Upper lobe of left lung (tissue), 6 donors: ENCODE data around the gene EMD. TPM values are rescaled to one million over a fixed set of nuclear protein-coding genes. Genes with fewer than 3 reads are reported as not detected.
"Not testable (repeated sequence)": the region's sequence is repeated elsewhere in the genome, so short reads cannot be mapped to it uniquely, and the experiment has no call there.

ENCODE experiments used
- ATAC-seq, 2 donors: fragments of 200-7000 bp; cut with Tn5 transposase; one replicate each; pipeline ENCODE4 v1.9.1; 2022; ENCODE audit warnings: mild to moderate bottlenecking in 2 of 2, moderate library complexity in 2 of 2; ENCODE audit not compliant: low FRiP score in 2 of 2
- DNase-seq, 2 donors: peaks; one replicate each; pipeline ENCODE4 v3.0.0-alpha.2; 2019 to 2020
- H3K27ac ChIP-seq, 4 donors: fragments of 200-600 bp; sonication (generic); one replicate each; pipeline ENCODE4 v1.5.1; 2016 to 2019
- H3K27me3 ChIP-seq, 4 donors: fragments of 200-600 bp; sonication (generic); one replicate each; pipeline ENCODE4 v1.5.1; 2017 to 2019
- H3K36me3 ChIP-seq, 4 donors: fragments of 200-600 bp; sonication (generic); one replicate each; pipeline ENCODE4 v1.5.1; 2016 to 2019
- H3K4me1 ChIP-seq, 4 donors: fragments of 200-600 bp; sonication (generic); one replicate each; pipeline ENCODE4 v1.5.1; 2018 to 2019
- H3K4me3 ChIP-seq, 4 donors: fragments of 200-600 bp; sonication (generic); one replicate each; pipeline ENCODE4 v1.5.1; 2017 to 2019; ENCODE audit warnings: mild to moderate bottlenecking in 2 of 4, moderate library complexity in 1 of 4
- H3K9me3 ChIP-seq, 4 donors: fragments of 200-600 bp; sonication (generic); one replicate each; pipeline ENCODE4 v1.5.1; 2018 to 2019
- CTCF ChIP-seq, 6 experiments: fragments of 450-650 bp in 4 of 6; fragments of 200-600 bp in 2 of 6; sonication (generic) in 2 of 6; IDR thresholded peaks; one replicate each; pipeline ENCODE4 v1.5.1; 2016 to 2019; ENCODE audit warnings: antibody characterized with exemption in 6 of 6
- EP300 ChIP-seq, 4 donors: sonication (generic); formaldehyde crosslinking; IDR thresholded peaks; one replicate each; pipeline ENCODE4 v1.5.1; 2017; ENCODE audit warnings: antibody characterized with exemption in 4 of 4, control low read depth in 2 of 4
- POLR2A ChIP-seq, 4 donors: fragments of 450-650 bp; IDR thresholded peaks; one replicate each; pipeline ENCODE4 v1.5.1; 2016 to 2017; ENCODE audit warnings: antibody characterized with exemption in 4 of 4, mild to moderate bottlenecking in 2 of 4
- POLR2AphosphoS5 ChIP-seq, 2 donors: sonication (generic); formaldehyde crosslinking; IDR thresholded peaks; one replicate each; pipeline ENCODE4 v1.5.1; 2017; ENCODE audit warnings: antibody characterized with exemption in 2 of 2
- WGBS, 2 donors: methylation state at CpG; one replicate each; pipeline ENCODE4 v1.1.5; 2017 to 2018; 5-methylcytosine and 5-hydroxymethylcytosine counted together
- total RNA-seq, 6 donors: library from RNA; depleted of rRNA in 4 of 6; stranded (reverse); fragments of >200 nt in 4 of 6; gene quantifications; one replicate each; pipeline versions ENCODE4 v1.1.0 to v1.2.1, GENCODE V29; 2016 to 2021
- donor health status: DM: no; HTN: no; CAD: no; lungs with moderate emphysema.
- donor health status: DM: no; HTN: yes; CAD: no; lungs with severe emphysema.

EMD gene
- total RNA-seq, 6 donors from 2014 or later, result 42.3 to 60.8 (median 53.6) TPM

GRCh38 chrX:154381271-154381670, 2.2 kb downstream of the EMD start:
- no peak overlapping the region for H3K27ac ChIP-seq
- H3K36me3 ChIP-seq, result peaks cover 0 to 4% (median 0%) of the 10 kb centered on the region in 4 donors
- ATAC-seq (no peak), DNase-seq (no peak)
- H3K27me3 ChIP-seq, result no peaks in the 10 kb centered on the region
- H3K4me3 ChIP-seq, result no peak overlapping the region
- peaks cover 0 to 13% (median 0%) of the 10 kb centered on the region in 4 donors for H3K9me3 ChIP-seq
- H3K4me1 ChIP-seq, result peaks cover 4 to 11% (median 9%) of the 10 kb centered on the region in 4 donors
- WGBS, 2 donors, result 50 to 67% methylated on average over 2 to 6 of the region's 6 CpGs
- TF ChIP-seq EP300 (IDR thresholded peaks at IDR 0.05) (no peak), CTCF (IDR thresholded peaks at IDR 0.05) (no peak), POLR2A (IDR thresholded peaks at IDR 0.05) (no peak), POLR2AphosphoS5 (IDR thresholded peaks at IDR 0.05) (no peak)

- no peak for ATAC-seq
- DNase-seq, result no peak
- WGBS, 2 donors, result 82 to 89% methylated on average over 4 to 7 of the region's 11 CpGs
Observed at GRCh38 chrX:154382483-154383069, 3.5 kb downstream of the EMD start.

DNA sequence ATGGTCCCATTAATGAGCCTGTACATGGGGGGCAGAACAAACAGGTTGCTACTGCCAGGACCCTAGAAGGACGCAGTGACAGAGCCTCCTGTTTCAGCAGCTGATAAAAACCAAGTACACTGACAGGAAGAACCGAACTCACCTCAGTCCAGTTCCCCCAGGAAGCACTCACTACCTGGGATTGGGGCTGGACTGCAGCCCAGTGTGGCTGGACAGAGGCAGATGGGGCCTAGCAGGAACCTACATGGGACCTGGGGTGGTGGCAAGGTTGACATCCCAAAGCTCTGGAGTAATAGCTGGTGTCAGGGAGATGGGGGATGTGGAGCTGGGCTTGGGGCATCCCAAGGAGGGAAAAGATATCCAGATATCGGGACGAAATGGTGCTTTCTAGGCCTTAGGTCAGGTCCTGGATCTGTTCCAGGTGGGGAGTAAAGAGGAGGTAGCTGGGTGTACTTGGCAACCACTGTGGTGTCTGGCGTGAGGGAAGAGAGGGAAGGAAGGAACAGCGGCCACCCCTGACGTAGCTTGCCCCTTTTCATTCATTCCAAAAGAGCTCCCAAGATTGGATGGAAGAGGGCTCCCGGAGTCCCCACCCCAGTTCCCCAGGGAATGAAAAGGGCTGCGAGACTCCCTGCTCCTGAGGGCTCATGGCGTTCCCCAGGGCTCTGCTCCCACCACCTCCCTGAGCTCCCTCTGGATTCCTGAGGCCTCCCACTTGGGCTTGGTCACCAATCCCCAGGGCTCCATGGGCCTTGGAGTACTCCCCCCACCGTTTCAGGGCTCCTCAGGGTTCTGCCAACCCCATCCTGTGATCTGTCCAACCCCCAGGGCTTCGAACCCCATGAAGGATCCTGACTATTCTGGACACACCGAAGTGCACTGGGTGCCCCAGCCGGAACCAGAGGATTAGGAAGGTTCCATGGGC, 4.5 kb downstream of the EMD start:
- TF ChIP-seq CTCF (IDR thresholded peaks at IDR 0.05), result no peak
- TF ChIP-seq EP300 (IDR thresholded peaks at IDR 0.05), result no peak
- 70 to 76% methylated on average over 2 to 14 of the region's 14 CpGs for WGBS, 2 donors
- Histone ChIP-seq H3K27ac (no peak overlapping the region), H3K36me3 (peaks cover 0 to 4% (median 0%) of the 10 kb centered on the region in 4 donors), H3K27me3 (no peaks in the 10 kb centered on the region), H3K4me3 (no peak overlapping the region), H3K9me3 (peaks cover 0 to 9% (median 0%) of the 10 kb centered on the region in 4 donors), H3K4me1 (peaks cover 0 to 10% (median 3%) of the 10 kb centered on the region in 4 donors)
- ATAC-seq (no peak), DNase-seq (no peak)

More at GRCh38 chrX:154382483-154383069, 3.5 kb downstream of the EMD start:
- Histone ChIP-seq H3K4me1 (peaks cover 4 to 11% (median 7%) of the 10 kb centered on the region in 4 donors), H3K36me3 (peaks cover 0 to 4% (median 0%) of the 10 kb centered on the region in 4 donors), H3K27ac (no peak overlapping the region), H3K9me3 (peaks cover 0 to 13% (median 0%) of the 10 kb centered on the region in 4 donors), H3K4me3 (no peak overlapping the region), H3K27me3 (no peaks in the 10 kb centered on the region)
- no peak for TF ChIP-seq POLR2A (IDR thresholded peaks at IDR 0.05)
- TF ChIP-seq CTCF (IDR thresholded peaks at IDR 0.05), result no peak
- TF ChIP-seq EP300 (IDR thresholded peaks at IDR 0.05), result no peak
- no peak for TF ChIP-seq POLR2AphosphoS5 (IDR thresholded peaks at IDR 0.05)

GRCh38 chrX:154384284-154384892, 5.3 kb downstream of the EMD start:
- no peaks in the 10 kb centered on the region for H3K27me3 ChIP-seq
- H3K27ac ChIP-seq, result no peak overlapping the region
- H3K4me1 ChIP-seq, result peaks cover 0 to 10% (median 3%) of the 10 kb centered on the region in 4 donors
- DNase-seq, result no peak
- peaks cover 0 to 4% (median 0%) of the 10 kb centered on the region in 4 donors for H3K36me3 ChIP-seq
- TF ChIP-seq POLR2A (IDR thresholded peaks at IDR 0.05) (no peak), POLR2AphosphoS5 (IDR thresholded peaks at IDR 0.05) (no peak), CTCF (IDR thresholded peaks at IDR 0.05) (peak in 3 of 6 experiments; percentile 6 to 22 (median 16)), EP300 (IDR thresholded peaks at IDR 0.05) (no peak)
- no peak for ATAC-seq
- H3K9me3 ChIP-seq, result peaks cover 0 to 3% (median 0%) of the 10 kb centered on the region in 4 donors
- no peak overlapping the region for H3K4me3 ChIP-seq
- 69% methylated on average over 8 of the region's 8 CpGs; no CpG with 5 or more reads in 1 of the 2 donors for WGBS, 2 donors

- H3K27me3 ChIP-seq, H3K4me3 ChIP-seq, DNase-seq, H3K9me3 ChIP-seq, H3K27ac ChIP-seq, H3K36me3 ChIP-seq, H3K4me1 ChIP-seq: not testable (repeated sequence)
- no CpG with 5 or more reads among the region's 20 CpGs for WGBS, 2 donors
- ATAC-seq, result peak; percentile 55 to 73
Observed at GRCh38 chrX:154388094-154388493, 9.0 kb downstream of the EMD start.

DNA sequence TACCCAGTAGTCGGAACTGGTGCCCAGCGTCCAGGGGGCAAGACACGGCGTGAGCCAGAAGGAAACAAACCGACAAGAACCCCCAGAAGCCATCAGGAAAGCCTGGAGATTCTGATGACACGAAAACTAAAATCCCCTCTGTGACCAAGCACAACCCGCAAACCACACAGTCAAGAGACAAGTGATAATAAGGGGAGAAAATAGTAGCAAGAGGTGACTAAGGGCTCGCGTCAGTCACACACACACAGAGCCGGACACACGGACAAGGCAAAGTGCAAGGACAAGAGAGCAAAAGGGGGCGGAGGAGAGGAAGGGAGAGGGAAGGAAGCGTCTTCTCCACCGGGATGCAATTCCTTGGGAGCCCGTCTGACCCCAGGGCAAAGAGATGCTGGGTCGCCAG, 9.6 kb downstream of the EMD start:
- H3K36me3 ChIP-seq, H3K9me3 ChIP-seq, H3K4me3 ChIP-seq, DNase-seq, H3K4me1 ChIP-seq, H3K27ac ChIP-seq, H3K27me3 ChIP-seq: not testable (repeated sequence)
- no CpG with 5 or more reads among the region's 16 CpGs for WGBS, 2 donors
- ATAC-seq, result peak in 1 of 2 donors; percentile 4

- peak overlapping the region in 2 of 4 donors; percentile 66 to 78 for H3K27ac ChIP-seq
- not testable (repeated sequence) for DNase-seq, H3K9me3 ChIP-seq, H3K4me1 ChIP-seq, H3K27me3 ChIP-seq, H3K36me3 ChIP-seq
- peak overlapping the region in 3 of 4 donors; percentile 20 to 38 (median 25) for H3K4me3 ChIP-seq
- no CpG with 5 or more reads among the region's 121 CpGs for WGBS, 2 donors
- peak; percentile 92 for ATAC-seq
Observed at GRCh38 chrX:154389812-154390747, 11.0 kb downstream of the EMD start.
